GM19239 (cell line): Measurements from ENCODE around the gene CDH12.
"Not testable (repeated sequence)": the region's sequence is repeated elsewhere in the genome, so short reads cannot be mapped to it uniquely, and the experiment has no call there.

Experiments used
- DNase-seq: peaks from one replicate; pipeline ENCODE4 v3.0.0; 2011; ENCODE audit warnings: low spot score; ENCODE audit not compliant: insufficient read length
- FAIRE-seq: peaks from 2 replicates; lab custom pipeline; 2011; peaks lifted over from hg19 to GRCh38; lab: Jason Lieb, UNC

The CDH12 gene

DNA sequence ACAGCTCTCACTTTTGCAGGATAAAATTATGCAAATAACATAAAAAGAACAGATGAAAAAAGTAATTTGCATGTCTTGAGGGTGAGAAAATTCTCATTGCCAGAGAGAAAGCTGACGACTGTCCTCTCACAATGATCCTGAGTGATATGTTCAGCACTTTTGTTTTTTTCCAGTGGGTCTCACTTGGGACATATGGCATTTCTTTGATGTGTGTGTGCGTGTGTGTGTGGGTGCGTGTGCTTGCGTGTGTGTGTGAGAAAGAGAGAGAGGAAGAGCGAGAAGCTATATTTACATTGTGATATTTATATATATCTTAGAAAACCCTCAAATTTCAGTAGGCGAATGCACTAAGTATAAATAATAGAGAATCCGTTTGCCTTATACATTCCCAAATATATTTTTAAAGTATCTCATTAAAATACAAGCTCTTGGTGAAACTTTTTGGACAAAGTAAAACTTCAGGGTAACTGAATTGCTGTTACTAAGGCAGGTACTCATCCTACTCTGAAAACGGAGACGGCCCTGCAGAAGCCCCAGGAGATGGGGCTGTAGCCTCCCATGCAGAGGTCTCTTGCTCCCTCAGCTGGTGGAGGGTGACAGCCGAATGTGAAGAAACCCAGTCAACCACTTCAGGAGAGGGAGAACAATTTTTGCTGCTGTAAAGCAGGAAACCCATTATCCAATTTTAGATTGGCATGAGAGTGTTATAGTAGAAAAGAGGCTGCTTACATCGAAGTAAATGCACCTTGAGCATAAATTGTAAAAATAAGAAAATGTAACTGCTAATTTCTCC lies 639.2 kb downstream of the CDH12 start:
- DNase-seq: not testable (repeated sequence)
- FAIRE-seq: peak; percentile 87

DNA sequence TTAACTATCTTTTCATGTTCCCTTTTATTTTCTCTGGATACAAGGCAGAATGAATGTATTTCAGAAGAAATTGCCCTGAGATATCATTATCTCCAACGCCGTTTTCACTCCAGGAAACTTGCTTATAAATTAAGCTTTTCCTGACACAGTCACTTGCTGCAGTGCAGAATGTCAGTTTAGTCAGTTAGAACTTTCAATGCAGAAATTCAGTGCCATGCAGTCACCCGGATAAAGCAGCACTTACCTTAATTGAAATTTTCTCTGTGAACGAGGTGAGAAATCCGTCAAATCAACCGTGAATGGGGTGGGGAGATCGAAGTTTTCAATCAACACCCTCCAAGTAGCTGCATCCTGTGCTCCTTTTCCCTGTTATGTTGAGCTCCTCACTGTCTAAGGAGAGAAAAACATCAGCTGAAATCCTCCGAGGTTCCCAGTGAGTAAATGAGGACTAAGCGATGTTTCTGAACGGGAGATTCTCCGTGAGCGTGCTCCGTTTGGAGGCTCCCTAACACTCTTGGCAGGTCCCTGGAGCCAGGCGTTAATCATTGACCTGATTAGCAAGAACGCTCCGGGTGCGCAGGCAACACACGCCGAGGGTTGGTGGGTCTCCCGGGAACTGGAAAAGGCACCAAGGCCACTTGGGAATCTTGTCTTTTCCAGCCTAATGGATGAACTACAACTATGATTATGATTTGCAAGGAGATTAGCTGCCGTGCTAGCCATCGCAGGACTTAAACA lies 640.7 kb downstream of the CDH12 start:
- not testable (repeated sequence) for FAIRE-seq

DNA sequence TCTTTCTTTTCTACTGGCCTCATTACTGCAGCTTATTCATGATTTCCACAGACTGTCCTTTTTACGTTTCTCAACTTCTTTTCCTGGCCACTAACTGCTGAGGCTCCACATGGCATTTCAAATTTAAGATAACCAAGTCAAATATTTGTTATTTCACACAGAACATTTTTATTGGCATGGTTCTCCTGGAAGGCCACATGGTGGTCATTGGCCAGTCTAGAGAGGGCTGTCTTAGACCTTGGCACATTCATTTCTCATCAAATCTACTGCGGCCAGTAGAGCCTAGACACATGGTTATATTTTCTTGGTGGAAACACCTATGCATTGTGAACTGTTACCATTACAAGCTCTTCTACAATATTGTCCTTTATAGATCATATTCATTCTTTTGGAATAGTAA lies 644.7 kb downstream of the CDH12 start:
- not testable (repeated sequence) for DNase-seq, FAIRE-seq

More for the DNA sequence above, 640.7 kb downstream of the CDH12 start:
- not testable (repeated sequence) for DNase-seq

DNA sequence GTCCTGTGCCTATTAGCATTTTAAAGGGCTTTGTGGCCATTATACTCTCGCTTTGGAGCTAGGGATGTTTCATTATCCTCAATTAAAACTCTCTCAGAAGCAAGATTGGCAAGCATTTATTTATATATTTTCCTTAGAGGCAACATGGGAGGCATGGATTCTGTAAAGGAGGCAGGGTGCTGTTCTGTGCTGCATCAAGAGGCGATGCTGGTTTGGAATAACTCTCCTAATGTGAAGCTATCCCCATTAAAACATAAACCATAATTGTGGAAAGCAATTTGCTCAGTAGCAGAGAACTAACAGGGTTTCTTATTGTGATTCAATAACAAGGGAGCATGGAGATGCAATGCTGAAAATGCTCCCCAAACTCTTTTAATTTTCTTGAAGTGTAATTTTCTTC lies 664.5 kb downstream of the CDH12 start:
- FAIRE-seq, DNase-seq: not testable (repeated sequence)

DNA sequence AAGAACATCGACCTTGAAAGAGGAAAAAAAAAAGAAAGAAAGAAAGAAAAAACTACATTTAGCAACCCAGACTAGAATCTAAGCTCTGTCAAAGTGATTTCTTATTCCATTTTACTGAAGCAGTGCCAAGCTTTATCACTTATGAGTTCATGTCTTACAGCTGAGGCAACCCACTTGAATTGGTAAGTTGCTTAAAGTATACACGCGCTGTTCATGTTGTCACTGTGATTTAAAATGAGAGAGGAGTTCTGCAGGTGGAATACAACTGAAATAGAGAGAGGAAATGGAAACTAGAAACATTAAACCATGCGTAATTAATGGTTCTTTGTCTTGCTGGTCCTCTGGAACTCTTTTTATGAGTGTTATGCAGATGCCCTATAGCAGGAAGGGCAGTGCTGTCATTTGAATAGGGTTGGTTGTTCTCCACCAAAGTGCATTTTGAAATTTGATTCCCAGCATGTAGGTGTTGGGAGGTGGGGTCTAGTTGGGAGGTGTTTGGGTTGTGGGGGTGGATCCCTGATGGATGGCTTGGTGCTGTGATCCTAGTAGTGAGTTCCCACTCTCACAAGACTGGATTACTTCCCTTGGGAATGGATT lies 665.4 kb downstream of the CDH12 start:
- not testable (repeated sequence) for DNase-seq, FAIRE-seq

DNA sequence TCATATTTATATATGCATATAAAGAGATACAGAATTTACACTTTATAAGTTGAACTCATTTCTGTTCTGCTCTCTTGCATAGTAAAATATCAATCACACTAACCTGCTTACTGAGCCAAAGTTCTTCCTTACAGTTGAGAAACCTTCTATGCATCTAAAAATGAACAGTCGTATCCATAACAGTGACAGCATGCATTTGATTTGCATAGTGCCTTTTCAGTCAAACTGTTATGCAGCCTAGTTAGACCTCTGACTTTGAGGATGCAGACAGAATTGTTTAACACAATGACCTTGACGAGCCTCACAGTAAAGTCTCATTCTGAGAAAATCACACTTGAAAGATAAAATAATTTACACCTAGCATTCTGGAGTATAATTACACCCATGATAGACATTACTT lies 683.9 kb downstream of the CDH12 start:
- not testable (repeated sequence) for FAIRE-seq, DNase-seq

DNA sequence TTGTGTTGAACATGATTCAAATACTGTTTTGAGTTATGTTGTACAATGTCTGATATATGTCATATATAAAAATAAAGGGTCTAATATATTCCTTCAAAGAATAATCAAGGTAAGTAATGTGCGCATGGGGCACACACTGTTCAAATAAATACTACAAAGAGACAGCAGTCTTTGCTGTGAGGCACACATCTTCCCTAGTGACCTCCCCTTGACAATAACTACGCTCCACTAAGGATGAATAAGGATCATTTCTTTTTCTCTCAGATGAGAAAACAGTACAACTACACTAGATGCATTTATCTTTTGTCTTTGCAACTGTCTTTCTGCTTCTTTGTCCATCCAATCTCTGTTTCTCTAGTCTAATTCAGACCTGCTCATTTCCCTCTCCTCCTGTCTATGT lies 684.4 kb downstream of the CDH12 start:
- DNase-seq, FAIRE-seq: not testable (repeated sequence)

DNA sequence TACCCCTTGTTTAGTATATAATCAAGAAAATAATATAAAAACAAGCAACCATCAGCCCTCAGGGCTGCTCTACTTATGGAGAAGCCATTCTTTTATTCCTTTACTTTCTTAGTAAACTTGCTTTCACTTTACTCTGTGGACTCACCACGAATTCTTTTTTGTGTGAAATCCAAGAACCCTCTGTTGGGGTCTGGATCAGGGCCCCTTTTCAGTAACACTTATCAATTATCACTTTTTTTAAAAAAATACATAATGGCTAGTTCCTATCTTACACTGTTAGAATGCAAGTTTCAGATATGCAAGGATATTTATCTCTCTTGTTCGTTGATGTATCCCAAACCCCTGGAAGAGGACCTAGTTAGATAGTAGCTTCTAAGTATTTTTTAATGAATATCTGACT lies 687.2 kb downstream of the CDH12 start:
- FAIRE-seq, DNase-seq: not testable (repeated sequence)

DNA sequence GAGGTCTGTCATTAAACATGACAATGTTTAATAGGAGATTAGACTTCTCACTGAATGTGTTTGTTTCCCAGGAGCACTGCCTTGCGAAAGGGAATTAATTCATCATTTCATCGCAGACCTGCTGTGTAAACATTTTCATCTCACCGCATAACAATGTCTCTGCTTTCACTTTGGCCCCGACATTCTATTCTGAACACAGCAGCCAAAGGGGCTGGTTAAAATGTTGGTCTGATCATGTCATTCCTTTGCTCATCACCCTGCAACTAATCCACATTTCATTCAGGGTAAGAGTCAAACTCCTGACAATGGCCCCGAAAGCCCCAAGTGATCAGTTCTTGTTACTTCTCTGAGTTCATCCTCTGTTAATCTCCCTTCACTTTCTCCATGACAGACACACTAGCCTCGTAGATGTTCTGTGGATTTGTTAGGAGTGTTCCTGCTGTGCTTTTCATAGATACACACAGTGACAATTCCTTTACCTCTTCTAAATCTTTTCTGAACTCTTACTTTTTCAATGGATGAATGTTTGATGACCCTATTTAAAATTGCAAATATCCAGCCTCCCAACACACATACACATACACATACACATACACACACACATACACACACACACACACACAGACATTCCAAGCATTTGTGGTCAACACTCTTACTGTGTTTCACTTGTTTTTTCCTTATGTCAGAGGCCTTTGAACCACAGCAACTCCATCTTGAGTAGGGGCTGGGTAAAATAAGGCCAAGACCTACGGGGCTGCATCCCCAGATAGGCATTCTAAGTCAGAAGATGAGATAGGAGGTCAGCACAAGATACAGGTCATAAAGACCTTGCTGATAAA lies 688.0 kb downstream of the CDH12 start:
- FAIRE-seq, DNase-seq: not testable (repeated sequence)

DNA sequence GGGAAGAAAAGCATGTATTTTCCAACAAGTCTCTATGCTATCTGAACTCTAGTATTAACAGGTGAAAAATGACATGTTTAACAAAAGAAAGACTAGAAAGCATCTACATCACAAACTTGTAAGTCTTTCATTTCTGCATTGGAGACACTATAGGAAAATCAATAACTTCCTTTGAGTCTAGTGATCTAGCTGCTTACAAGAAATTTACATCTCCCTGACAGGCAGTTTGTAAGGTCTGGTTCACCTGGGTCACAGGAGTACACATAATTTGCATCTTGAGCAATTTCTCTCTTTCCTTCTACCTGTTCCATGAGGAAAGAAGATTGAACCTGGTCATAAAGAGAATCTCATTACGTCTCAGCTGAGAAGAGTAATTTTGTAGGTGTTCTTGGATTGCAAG lies 696.2 kb downstream of the CDH12 start:
- FAIRE-seq: peak; percentile 84
- not testable (repeated sequence) for DNase-seq

DNA sequence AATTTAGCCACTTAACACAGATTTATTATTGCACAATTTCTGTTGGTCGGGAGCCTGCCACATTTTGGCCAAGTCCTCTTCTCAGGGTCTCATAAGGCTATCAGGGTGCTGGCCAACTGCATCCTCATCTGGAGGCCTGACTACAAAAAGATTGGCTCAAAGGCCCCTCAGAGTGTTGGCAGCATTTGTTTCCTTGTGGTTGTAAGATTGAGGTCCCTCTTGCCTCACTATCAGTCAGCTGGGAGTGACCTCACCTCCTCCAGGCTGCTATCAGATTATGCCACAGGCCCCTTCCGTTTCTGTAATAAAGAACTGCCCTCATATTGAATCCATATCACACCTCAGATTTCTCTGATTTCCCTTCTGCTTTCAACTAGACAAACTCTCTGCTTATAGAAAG lies 698.4 kb downstream of the CDH12 start:
- FAIRE-seq, DNase-seq: not testable (repeated sequence)

DNA sequence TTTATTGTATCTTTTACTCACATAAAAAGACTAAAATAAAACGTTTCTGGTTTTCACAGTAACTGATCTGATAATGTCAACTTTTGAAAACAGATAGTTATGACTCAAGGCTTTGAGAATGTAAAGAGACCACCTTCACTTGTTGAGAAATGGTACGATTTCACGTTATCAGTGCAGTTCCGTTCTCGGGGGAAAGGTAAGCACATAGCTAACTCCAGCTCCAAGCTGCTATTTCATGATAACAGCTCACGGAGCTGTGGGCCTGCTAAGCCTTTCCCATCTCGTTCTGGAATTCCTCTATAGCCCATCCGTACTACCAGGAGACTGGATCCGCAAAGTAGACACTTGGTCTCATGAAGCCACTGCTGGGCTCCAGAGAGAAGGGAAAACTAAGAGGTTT lies 701.3 kb downstream of the CDH12 start:
- not testable (repeated sequence) for FAIRE-seq, DNase-seq

DNA sequence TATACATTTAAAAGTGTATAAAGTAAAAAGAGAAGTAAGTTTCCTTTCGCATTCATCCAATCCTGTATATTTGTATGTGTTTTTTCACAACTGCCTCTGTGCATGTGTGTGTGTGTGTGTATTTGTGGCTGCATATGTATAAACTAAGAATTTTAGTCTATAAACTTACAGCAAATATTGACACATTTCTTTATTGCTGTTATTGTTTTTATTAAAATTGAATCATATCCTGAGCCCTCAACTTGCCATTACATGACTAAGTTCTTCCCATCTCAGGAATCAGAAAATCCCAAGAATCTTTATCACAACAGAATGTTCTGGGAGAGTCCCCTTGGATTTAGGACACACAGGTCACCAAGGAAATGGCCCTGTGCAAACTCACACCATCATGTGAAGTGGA lies 712.7 kb downstream of the CDH12 start:
- DNase-seq, FAIRE-seq: not testable (repeated sequence)

DNA sequence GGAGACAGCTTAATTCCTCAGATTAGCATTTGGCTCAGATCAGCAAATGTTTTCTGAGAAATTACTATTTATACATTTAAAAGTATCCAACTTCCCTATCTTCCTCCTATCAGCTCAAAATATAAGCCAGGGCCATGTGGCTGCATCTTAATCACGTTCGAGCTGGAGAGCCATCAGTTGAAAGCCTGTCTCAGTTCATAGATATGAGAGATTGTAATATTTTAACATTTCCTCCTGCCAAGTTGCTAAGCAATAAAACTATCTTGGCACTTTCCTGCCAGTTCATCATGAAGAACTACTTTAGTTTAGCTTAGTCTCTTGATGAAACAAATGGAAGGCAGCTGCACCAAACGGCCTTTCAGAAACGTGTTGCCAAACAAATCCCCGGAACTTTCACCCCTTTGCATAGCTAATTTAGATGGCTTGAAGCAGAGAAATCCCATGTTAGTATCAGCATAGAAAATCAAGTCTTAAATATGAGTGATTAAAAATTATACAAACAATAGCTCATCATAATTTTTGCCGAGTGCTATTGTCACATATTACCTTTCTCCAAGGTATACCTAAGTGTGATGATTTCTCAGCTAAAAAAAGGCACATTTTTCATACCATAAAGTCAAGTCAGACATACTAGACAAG lies 713.4 kb downstream of the CDH12 start:
- FAIRE-seq: peak; percentile 59
- not testable (repeated sequence) for DNase-seq

DNA sequence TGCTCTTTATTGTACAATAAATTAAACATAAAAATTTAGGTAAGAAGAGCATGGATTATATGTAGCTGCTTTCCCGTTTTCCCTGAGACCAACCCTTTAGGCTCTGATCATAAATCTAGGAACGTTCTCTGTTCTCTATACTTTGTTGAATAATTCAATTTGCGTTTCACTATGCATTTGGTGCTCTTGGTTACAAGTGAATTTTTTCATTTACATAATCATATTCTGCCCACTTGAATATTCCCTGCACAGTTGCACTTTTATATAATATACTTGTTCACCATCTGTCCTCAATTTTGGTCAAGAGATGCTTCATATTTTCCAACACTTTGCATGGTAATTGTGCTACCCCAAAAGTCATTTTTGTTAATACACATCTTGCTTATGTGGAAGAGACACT lies 741.8 kb downstream of the CDH12 start:
- no peak for DNase-seq
- FAIRE-seq: no peak

DNA sequence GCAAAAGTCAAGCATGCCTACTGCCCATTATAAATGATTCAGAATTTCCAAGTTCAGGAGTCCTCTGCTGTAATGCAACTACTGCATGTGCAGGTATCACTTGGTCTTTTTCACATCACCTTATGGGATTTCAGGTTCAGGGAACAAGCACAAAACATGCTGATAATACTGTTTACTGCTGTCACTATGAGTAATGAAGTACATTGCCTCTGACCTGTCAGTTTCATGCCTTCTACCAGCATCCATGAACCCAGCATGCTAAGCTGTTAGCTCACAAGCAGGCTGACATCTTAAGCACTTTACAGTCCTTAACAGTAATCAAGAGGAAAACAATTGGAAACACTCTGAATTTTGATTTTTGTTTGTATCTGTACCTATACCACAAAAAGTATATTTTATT lies 743.8 kb downstream of the CDH12 start:
- DNase-seq: no peak
- no peak for FAIRE-seq

DNA sequence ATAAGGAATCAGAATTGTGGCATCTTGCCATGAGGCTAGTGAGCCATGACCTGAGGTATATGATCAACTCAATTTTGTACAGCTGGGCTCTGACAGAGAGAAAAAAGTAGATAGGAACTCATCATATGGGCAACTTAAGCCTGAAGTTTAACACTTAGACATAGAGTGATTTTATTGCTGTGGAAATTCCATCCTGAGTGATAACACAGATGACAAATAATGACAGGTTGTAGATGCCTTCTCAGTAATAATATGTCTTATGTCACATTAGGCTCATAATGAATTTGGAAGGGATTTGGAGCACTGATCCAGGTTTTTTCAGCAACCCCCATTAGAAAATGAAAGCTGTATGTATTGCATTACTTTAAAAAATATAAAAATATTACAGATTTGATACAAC lies 744.6 kb downstream of the CDH12 start:
- FAIRE-seq (no peak), DNase-seq (no peak)

DNA sequence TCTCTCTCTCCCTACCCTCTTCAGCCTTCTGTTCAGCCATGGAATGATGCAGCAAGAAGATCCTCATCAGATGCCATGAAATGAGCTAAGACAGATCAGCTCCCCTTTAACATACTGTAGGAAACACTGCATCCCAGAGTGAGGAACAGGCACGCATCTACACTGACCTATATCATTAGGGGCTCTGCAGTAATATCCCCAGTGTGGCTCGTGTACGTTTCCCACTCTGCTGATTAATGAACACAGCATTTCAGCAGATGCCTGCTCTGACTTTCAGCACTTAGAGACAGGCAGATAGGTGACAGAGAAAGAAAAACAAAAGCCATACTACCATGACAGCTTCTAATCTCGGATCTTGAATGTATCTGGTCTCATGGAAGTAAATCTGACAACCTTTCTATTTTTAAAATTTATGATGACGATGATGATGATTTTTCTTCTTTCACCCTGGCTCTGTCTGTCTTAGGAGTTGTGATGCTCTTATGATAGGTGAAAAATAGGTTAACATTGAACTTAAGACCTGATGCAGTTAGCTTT lies 750.3 kb downstream of the CDH12 start:
- FAIRE-seq (no peak), DNase-seq (no peak)

DNA sequence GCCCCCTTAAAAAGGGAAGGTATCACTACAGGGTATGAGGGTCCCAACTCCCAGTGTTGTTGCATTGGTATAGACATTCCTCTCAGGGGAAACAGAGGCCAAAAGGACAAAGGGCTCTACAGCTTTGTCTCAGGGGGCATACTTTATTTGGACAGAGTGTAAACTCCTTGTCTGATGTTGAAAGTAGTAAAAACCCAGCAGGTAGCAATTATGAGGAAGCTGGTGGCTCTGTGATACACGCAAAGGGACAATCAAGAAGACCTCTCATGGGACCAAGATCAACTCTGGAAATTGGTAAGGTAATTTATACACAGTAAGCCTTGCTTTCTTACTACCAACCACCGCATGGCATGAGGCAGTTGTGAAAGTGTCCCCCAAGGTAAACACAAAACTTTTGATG lies 764.6 kb downstream of the CDH12 start:
- no peak for FAIRE-seq

More for the DNA sequence above, 764.6 kb downstream of the CDH12 start:
- no peak for DNase-seq
